HUDEP-2 (cell line): ENCODE results near the gene FXYD6.

Experiments used
- DNase-seq, 76 experiments: peaks; one replicate each; lab custom pipeline; 2025; ENCODE audit not compliant: unreplicated experiment in 76 of 76; lab: John Stamatoyannopoulos, UW

FXYD6 gene

GRCh38 chr11:117888139-117888566, 11.7 kb upstream of the FXYD6 start:
- DNase-seq, result no peak

GRCh38 chr11:117887431-117888138, 11.1 kb upstream of the FXYD6 start:
- no peak for DNase-seq

DNA sequence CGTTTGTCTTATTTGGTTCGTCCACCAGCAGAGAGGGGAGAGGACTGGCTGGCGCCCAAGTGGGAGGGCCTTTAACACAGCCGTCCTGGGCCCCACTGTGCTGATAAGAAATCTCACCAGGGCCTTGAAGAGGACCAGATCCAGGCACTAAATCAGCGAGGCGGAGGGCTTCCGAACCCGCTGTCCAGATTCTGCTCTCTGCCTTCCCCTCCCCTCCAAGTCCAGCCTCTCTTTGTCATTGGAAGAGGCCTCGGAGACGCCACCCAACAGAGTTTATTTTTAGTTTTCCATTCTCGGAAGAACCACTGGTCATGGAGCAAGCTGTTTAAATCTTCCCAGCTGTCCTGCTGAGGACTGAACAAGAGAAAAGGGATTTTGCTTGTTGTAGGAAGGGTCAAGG, 9.3 kb upstream of the FXYD6 start:
- DNase-seq, result no peak

DNA sequence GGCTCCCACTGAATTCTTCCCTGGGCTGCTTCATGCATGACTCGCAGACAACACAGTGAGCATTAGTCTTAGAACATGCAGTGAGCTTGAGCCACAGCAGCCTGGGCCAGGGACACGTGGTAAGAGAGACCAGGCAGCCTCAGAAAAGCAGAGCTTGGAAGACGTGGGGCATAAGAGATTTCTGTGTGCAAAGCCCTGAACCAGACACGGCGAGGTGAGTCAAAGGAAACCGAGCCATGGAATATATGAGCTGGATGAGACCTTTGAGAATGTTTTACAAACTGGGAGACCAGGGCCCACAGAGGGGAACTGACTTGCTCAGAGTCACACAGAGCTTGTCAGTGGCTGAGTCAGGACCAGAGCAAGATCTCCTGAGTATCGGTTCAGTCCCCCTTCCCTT, 8.5 kb upstream of the FXYD6 start:
- no peak for DNase-seq

GRCh38 chr11:117883063-117883462, 6.6 kb upstream of the FXYD6 start:
- no peak for DNase-seq

- no peak for DNase-seq
Observed at GRCh38 chr11:117882311-117882905, 6.0 kb upstream of the FXYD6 start.

- DNase-seq, result no peak
Observed at GRCh38 chr11:117881217-117881616, 4.8 kb upstream of the FXYD6 start.

- no peak for DNase-seq
Observed at GRCh38 chr11:117879516-117880480, 3.3 kb upstream of the FXYD6 start.

DNA sequence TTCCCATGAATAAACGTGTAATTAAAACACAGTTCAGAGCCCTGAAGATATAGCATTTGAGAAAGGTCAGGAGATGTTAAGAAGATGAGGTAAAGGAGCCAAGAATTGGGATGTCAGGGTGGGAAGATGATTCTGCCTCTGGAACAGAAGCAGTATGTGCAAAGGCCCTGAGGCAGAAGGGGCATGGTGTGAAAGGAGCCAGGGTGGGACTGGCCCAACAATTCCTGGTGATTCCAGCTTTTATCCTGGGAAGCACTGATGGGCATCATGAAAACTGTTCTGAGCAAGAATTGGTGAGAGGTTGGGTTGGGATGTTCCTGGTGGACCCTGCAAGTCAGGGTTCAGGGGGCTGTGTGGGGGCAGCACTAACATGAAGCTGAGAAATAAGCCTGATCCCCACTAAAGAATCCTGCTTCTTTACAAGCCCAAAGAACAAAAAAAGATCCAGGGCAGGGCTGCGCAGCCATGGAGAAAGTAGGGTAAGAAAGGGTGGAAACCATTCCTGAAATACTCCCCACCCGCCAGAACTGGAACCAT, 2.5 kb upstream of the FXYD6 start:
- no peak for DNase-seq

DNA sequence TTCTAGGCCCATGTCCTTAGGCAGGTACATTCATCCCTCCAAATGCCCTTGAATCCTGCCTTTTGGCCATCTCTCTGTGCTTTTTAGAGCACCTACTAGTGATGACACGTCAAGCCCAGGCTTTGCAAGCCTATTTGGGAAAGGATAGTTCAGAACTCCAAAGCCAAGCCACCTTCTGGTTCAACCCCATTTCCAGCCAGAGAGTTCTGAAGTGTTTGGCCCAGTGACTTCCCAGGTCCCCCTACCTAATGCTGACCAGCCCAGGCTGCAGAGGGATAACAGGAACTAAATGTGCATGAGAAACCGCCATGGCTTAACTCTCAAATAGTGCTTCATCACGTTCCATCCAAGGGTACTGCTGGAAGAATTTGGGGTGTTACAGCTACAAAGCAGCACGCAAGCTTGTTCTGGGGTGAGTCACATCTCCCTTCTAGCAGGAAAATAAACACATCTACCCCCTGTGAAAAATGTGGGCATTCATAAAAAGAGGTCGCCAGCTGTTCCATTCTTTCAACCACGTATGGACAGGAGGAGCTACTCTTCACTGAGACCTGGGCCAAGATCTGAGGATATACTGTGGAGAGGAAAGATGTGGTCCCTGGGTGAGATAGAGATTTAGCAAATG, 2.0 kb upstream of the FXYD6 start:
- no peak for DNase-seq

DNA sequence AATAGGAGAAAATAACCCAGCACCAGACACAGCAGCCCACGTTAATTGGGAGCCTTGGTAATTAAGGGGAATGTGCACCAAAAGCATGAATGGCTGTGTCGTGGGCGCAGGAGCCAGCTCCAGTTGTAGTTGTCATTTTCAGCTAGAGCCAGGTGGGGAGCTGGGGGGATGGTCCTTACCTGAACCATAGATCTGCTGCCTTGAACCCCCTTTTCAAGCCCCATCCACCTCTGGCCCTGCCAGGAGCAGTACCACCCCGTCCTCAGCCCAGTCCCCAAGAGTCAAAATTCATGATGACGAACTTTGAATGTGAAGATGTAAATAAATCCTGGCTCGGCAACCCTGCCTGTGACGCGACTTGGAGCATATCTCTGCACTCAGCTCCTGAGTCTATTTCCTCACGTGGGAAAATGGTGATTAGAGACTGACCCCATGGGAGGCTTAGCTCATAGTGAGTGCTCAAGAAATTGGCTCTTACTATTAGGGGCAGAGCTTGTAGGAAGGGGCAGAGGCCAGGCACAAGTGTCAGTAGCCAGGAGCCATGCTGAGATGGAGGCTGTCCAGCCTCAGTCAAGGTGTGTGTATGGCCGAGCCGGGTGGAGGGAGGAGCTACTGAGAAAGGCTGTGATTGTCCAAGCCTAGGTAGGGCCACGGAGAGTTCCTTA, 794 bp upstream of the FXYD6 start:
- no peak for DNase-seq

DNA sequence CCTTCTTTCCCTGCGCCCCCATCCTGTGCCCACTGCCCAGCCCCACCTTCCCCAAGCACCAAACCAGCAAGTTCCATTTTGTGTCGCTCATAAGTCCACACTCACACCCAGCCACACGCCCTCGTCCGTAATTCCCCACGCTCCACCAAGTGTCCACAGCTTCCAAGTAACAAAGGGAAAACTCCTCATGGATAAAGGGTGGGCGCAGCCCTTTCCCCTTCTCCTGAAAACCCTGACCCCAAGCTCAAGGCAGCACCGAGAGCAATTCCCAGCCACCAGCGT, 458 bp downstream of the FXYD6 start:
- no peak for DNase-seq

DNA sequence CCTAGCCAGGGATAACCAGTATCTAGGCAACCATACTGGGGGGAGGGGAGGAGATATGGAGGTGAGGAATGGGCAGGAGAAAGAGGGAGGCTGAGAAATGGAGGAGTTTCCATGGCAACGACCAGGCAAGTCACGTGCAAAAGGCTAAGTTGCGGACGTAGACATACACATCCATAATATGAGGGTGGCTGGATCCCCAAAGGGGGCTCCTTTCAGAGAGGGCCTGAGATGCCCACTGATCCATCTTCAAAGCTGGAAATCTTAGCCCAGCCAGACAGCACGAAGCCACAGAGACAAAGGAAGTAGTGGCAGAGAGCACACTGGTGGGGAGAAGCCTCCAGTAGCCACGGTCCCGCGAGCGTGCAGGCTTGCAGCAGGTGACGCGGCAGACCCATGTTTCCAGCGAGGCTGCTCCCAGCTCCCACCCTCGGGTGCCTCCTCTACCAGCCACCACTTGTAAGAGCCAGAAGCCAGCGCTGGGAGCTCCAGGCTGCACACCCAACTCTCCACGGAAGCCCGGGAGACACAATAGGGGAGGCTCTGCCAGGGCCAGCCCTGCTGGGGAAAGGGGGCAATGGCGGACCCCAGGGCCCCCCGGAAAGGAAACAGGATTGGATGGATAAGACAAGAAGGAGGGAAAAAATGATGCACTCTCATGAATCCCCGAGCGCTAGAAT, 938 bp downstream of the FXYD6 start:
- DNase-seq, result no peak

- no peak for DNase-seq
Observed at GRCh38 chr11:117874910-117875381, 1.5 kb downstream of the FXYD6 start.

- DNase-seq, result no peak
Observed at GRCh38 chr11:117874253-117874909, 2.1 kb downstream of the FXYD6 start.

DNA sequence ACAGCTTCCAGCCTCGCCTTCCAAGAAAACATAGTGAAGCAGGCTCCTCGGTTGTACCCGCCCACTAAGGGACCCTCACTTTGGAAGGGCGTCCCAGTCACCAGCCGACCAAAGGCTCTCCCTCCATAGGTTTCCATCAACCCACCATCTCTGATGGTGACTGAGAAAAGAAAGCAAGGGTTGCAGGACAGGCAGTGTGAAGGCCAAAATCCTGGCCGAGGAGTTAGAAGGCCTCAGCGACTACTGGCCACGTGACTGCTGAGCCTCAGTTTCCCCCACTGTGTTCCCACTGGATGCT, 2.7 kb downstream of the FXYD6 start:
- no peak for DNase-seq

DNA sequence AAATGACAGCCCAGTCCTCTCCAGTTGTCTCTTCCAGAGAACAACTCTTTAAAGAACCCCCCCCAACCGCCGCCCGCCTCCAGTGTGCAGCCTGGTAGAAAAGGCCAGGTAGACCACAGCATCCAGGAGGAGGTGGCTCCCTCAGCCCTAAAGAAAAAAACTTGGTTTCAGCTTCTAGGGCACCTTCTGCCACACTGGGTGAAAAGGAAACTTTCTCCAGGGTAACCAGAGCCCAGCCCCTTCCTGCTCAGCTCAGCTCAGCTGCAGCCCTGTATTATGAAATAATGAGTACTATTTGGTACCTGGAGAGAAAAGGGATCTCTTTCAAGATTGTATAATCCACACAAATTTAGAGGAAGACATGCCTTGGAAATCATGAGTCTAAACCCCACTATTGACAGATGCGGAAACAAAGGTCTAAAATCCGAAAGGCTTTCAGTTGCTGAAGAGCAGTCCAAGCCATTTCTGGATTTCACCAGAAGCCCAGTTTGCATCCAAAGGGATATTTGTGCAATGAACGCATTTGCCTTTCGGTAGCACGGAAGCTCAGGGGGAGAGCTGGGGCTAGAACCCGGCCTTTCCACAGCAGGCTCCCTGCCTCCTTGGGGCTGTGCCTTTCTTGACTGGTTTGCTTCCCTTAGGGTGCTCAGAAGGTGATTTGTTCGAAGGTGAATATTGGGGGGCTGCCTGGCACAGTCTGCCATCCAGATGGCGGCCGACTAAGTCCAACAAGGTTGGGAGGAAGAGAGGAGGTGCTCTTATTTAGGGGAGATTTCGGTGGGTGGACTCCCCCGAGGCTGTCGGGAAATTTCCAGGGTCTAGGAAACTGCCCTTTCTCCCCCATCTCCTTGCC, 3.3 kb downstream of the FXYD6 start:
- no peak for DNase-seq

DNA sequence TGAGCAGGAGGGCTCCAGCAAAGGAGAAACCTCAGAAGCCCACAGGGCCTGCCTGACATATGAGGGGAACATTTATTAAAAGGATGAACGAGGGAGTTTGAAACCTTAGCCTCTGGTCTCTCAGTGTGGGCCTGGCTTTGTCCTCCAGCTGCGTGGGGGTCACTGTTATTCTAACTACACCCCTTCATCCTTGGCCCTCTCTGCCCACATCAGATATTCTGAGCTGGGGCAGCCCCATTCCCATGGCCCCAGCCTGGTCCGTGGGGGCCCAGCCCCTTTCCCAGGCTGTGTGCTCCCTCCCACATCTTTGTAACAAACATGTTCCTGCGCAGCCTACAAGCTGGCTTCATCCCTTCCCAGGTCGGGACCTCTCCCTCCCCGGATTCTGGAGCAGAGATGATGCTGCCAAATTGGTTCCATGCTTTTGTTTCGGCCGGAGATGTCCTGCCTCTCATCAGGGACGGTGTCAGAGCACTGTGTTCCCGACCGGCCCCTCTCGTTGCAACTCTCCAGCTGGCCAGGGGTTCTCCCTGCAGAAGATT, 4.0 kb downstream of the FXYD6 start:
- DNase-seq, result no peak
